K562 (cell line): Measurements from ENCODE around the gene SYF2. TPM values are rescaled to one million over a fixed set of nuclear protein-coding genes. Genes with fewer than 3 reads are reported as not detected.

ENCODE experiments used
- FOXP4 ChIP-seq: sonication (generic); formaldehyde crosslinking; IDR thresholded peaks from 2 replicates; pipeline ENCODE4 v1.8.0; 2022; ENCODE audit warnings: mild to moderate bottlenecking, missing genetic modification reagents, borderline replicate concordance
- MAZ ChIP-seq, 2 experiments: fragments of 450-650 bp in 1 of 2; sonication (generic) in 1 of 2; formaldehyde crosslinking; IDR thresholded peaks in 1 of 2; conservative IDR thresholded peaks in 1 of 2; 2 replicates each; pipeline versions ENCODE4 v1.4.0 to v1.5.0; 2020; ENCODE audit warnings: mild to moderate bottlenecking in 1 of 2, missing genetic modification reagents in 1 of 2
- PTRF ChIP-seq: fragments of 450-650 bp; IDR thresholded peaks from 2 replicates; pipeline ENCODE4 v1.6.1; 2016; ENCODE audit warnings: mild to moderate bottlenecking, missing genetic modification characterization, missing compliant biosample characterization
- RUNX1 ChIP-seq: sonication (generic); IDR thresholded peaks from 2 replicates; pipeline ENCODE4 v1.6.1; 2016; ENCODE audit warnings: antibody characterized with exemption, low read depth
- SAP30 ChIP-seq: fragments of 200-600 bp; sonication (generic); IDR thresholded peaks from 2 replicates; pipeline ENCODE4 v1.6.1; 2012; ENCODE audit warnings: borderline replicate concordance, low read depth, mild to moderate bottlenecking, moderate library complexity, low read length, control low read depth, inconsistent platforms; ENCODE audit not compliant: insufficient read depth, poor library complexity, severe bottlenecking
- TARDBP ChIP-seq: fragments of 450-650 bp; IDR thresholded peaks from 2 replicates; pipeline ENCODE4 v1.6.1; 2016
- TOE1 ChIP-seq, 2 experiments: fragments of 450-650 bp in 1 of 2; sonication (generic) in 1 of 2; formaldehyde crosslinking in 1 of 2; IDR thresholded peaks; 2 replicates each; pipeline versions ENCODE4 v1.7.1 to v1.8.0; 2016 to 2022; ENCODE audit warnings: borderline replicate concordance in 2 of 2, mild to moderate bottlenecking in 2 of 2, antibody characterized with exemption in 1 of 2, inconsistent platforms in 1 of 2, low read depth in 1 of 2, missing genetic modification reagents in 1 of 2, moderate library complexity in 1 of 2
- ZBTB40 ChIP-seq, 2 experiments: fragments of 450-650 bp in 1 of 2; sonication (generic) in 1 of 2; formaldehyde crosslinking in 1 of 2; IDR thresholded peaks; 2 replicates each; pipeline versions ENCODE4 v1.7.1 to v1.9.0; 2016 to 2022; ENCODE audit warnings: inconsistent platforms in 1 of 2, mild to moderate bottlenecking in 1 of 2, missing genetic modification reagents in 1 of 2
- ZNF146 ChIP-seq: IDR thresholded peaks from one replicate; pipeline ENCODE4 v1.6.1; 2018; ENCODE audit warnings: missing compliant biosample characterization; ENCODE audit not compliant: unreplicated experiment
- ZNF778 ChIP-seq: fragments of 450-650 bp; formaldehyde crosslinking; IDR thresholded peaks from 2 replicates; pipeline ENCODE4 v1.4.0; 2020; ENCODE audit warnings: mild to moderate bottlenecking, moderate library complexity
- polyA plus RNA-seq, 8 experiments: library from polyadenylated mRNA; depleted of rRNA in 4 of 8; stranded (reverse) in 5 of 8; unstranded in 3 of 8; fragments of >200 nt; fragmentation: Nextera tagmentation in 2 of 8; fragmentation: Illumina TruSeq in 1 of 8; extraction: Ambion mirVana in 2 of 8; extraction: Trizol in 1 of 8; gene quantifications; 2 replicates each; pipeline versions ENCODE4 v1.2.1 to v1.2.3, GENCODE V29; 2011 to 2014; ENCODE audit warnings: inconsistent platforms in 1 of 8, missing spikeins in 1 of 8
- total RNA-seq, 7 experiments: library from RNA; depleted of rRNA in 6 of 7; stranded (reverse); fragments of >200 nt in 6 of 7; fragmentation: Illumina TruSeq in 2 of 7; extraction: Trizol in 2 of 7; gene quantifications; 2 replicates each; pipeline versions ENCODE4 v1.2.1 to v1.2.3, GENCODE V29; 2011 to 2021; ENCODE audit warnings: low replicate concordance in 1 of 7
- TF ChIP-seq, protein P1 (sequence below): fragments of 450-650 bp; formaldehyde crosslinking; IDR thresholded peaks from 2 replicates; pipeline ENCODE4 v1.4.0; 2020; ENCODE audit warnings: mild to moderate bottlenecking, mixed read lengths

SYF2 gene
- total and polyA plus RNA-seq, 9 of the 15 experiments (the other 6 are each of a cell fraction or from before 2014, with no cell fraction given) = 20.9 to 69.0 (median 43.2) TPM

DNA sequence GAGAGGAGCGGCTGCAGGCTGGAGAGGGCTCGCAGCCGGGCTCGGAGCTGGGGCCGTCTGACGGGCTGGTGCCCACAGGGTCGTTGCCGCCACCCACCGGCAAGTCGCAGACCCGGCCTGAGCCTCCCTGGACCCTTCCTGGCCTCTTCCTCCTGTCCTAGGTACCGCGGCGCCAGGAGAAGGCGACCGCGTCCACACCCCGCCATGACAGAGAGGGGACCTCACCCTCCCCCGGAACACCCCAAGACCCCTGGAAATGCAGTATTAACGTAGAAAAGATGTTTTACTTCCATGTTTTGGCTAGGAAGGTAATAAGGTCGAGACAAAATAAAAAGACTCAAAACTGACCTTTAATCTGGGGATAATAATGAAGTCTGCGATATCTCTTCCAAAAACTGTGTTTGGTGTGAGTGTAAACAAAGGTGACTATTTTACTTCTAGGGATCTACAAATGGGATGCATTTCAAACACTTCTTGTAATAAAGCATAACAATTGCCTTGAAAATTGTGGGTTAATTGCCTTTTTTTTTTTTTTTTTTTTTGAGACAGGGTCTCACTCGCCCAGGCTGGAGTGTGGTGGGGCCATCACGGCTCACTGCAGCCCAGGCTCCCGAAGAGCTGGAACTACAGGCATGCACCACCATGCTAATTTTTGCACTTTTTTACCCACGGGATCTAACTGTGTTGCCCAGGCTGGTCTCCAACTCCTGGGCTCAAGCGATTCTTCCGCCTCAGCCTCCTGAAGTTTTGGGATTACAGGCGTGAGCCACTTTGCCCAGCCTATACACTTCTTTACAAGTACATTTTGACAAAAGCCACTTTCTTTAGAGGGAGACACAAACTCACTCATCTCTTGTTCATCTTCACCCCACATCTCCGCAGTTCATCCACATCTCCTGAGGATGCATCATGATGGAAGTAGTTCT is 15.8 kb upstream of the SYF2 start (continued):
- TF ChIP-seq FOXP4 (CRISPR knock-in tag) = no peak; the same call in 1 of the 2 replicates
- TF ChIP-seq, protein P1, sequence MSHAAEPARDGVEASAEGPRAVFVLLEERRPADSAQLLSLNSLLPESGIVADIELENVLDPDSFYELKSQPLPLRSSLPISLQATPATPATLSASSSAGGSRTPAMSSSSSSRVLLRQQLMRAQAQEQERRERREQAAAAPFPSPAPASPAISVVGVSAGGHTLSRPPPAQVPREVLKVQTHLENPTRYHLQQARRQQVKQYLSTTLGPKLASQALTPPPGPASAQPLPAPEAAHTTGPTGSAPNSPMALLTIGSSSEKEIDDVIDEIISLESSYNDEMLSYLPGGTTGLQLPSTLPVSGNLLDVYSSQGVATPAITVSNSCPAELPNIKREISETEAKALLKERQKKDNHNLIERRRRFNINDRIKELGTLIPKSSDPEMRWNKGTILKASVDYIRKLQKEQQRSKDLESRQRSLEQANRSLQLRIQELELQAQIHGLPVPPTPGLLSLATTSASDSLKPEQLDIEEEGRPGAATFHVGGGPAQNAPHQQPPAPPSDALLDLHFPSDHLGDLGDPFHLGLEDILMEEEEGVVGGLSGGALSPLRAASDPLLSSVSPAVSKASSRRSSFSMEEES = no peak
- 0 out of 2 replicates have a peak, but pooled peaks have one; percentile 38 for TF ChIP-seq ZBTB40 (IDR thresholded peaks at IDR 0.05)
- no peak for TF ChIP-seq ZBTB40 (CRISPR knock-in tag; IDR thresholded peaks at IDR 0.05)
- 0 out of 2 replicates have a peak, but pooled peaks have one; percentile 7 for TF ChIP-seq TOE1 (IDR thresholded peaks at IDR 0.05; ENCODE audit: borderline replicate concordance)
- no peak for TF ChIP-seq TOE1 (CRISPR knock-in tag; IDR thresholded peaks at IDR 0.05; ENCODE audit: borderline replicate concordance, low read depth)
- TF ChIP-seq ZNF778 (CRISPR knock-in tag) = no peak
- no peak for TF ChIP-seq SAP30
- TF ChIP-seq ZNF146 (CRISPR knock-in tag) = no peak
- TF ChIP-seq MAZ (CRISPR knock-in tag; conservative IDR thresholded peaks at IDR 0.05 in 1 of 2, IDR thresholded peaks at IDR 0.05 in 1 of 2) = peak; percentile 1 to 33; a peak in 1 of 4 replicates
- TF ChIP-seq PTRF (tag) = no peak
- no peak for TF ChIP-seq TARDBP
- no peak for TF ChIP-seq RUNX1
